Cardiac fibroblast (primary cell): Measurements from ENCODE around the gene DCC.

ENCODE experiments used
- DNase-seq, 2 donors: peaks; one replicate each; pipeline versions ENCODE4 v3.0.0 to v3.0.0-alpha.2; 2010; ENCODE audit warnings: low read depth in 2 of 2
- H3K4me3 ChIP-seq, 2 donors: replicated peaks in 1 of 2; 1 replicate in 1 of 2; 2 replicates in 1 of 2; pipeline ENCODE4 v1.5.1; 2011; ENCODE audit warnings: low read depth in 2 of 2, low read length in 2 of 2, mild to moderate bottlenecking in 2 of 2, moderate library complexity in 1 of 2
- CTCF ChIP-seq: IDR thresholded peaks from one replicate; pipeline ENCODE4 v1.5.1; 2011; ENCODE audit warnings: low read depth, mild to moderate bottlenecking, low read length, inconsistent platforms

The DCC gene

DNA sequence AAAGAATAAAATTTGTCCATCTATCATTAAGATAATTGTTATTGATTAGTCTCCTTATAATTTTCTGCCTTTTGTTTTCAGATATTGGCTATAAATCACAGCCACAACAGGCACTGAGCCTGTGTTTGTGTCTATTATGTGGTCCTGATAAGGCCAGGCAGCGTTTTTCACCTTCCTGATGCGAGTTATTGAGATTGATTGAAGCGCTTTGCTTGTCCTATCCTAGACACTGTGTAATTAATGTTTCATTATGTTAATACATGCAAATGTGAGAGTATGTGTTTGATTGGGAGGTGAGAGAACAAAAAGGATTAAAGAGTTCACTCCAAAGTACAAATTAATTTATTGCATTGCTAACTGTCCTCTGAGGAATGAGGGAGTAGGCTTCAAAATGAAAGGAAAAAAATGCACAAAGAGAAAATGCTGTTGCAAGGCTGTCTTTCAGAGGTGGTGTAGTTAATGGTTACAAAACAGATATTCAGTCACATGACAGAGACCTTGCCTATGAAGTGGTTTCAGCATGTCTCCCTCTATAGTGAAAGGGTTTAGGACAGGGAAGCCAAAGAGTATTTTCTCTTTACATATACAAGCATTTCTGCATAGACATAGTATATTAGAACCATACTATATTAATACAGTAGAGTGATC, 391.1 kb downstream of the DCC start:
- no peak for DNase-seq
- H3K4me3 ChIP-seq, result no peak overlapping the region
- TF ChIP-seq CTCF, result no peak

GRCh38 chr18:52738946-52739345, 398.9 kb downstream of the DCC start:
- no peak for DNase-seq
- no peak for TF ChIP-seq CTCF
- H3K4me3 ChIP-seq, result no peak overlapping the region

DNA sequence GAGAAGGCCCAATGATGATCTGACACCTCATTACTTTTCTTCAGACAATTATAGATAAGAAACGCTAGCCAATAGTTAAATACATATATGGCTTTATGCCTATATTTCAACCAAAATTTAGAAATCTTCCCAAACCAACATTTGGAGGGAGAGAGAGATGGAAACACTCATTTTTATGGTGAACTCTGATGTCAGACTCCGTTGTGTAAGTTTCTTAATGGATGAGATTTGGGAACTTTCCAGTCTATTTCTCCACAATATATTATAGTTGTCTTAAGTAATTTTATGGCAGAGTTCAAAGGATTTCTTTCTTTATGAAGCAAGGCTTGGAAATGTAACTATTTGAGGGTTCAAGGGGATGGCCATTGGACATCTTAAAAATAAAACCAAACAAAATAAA, 407.0 kb downstream of the DCC start:
- TF ChIP-seq CTCF, result no peak
- no peak for DNase-seq
- H3K4me3 ChIP-seq, result no peak overlapping the region

DNA sequence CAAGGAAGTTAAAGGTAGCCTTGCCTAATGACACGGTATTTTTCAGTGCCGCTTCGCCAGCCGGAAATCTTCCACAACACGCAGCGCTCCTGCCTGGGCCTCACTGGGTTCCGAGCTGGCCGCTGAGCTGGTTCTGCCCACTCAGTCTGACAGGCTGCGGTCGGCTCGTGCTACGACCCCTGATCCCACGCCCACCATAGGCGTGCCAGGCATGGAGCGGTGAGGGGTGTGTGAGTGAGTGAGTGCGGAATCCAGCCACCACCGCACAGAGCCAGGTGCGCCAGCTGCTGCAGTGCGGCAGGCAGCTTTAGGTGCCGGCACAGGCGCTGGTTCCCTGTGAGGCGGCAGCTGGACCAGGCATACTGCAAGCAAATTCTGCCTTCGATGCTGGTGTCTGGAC, 407.9 kb downstream of the DCC start:
- TF ChIP-seq CTCF, result no peak
- H3K4me3 ChIP-seq, result no peak overlapping the region
- DNase-seq, result no peak

DNA sequence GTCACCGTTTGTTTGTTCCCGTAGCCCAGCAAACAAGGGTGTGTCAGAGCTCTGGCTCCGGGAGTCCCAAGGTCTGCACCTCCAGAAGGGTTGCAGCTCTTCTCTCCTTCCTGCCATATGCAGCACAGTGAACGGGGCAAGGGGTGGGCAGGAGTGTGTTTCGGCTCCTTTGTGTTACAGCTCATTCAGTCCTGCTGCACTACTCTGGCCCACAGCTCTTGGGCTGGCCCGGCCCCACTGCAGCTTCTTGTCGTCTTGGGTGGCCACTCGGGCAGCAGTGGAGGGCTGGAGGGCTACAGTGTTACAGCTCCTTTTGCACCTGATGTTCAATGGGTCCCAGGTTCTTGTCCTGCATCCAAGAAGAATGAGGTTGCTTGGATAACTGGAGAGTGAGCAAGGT, 408.3 kb downstream of the DCC start:
- no peak for TF ChIP-seq CTCF
- no peak overlapping the region for H3K4me3 ChIP-seq
- no peak for DNase-seq

GRCh38 chr18:52749542-52749941, 409.5 kb downstream of the DCC start:
- H3K4me3 ChIP-seq, result no peak overlapping the region
- DNase-seq, result no peak
- TF ChIP-seq CTCF, result no peak

GRCh38 chr18:52750995-52751394, 411.0 kb downstream of the DCC start:
- no peak for DNase-seq
- TF ChIP-seq CTCF, result no peak
- H3K4me3 ChIP-seq, result no peak overlapping the region
